CD14-positive monocyte (primary cell): ENCODE results near the gene PNMA8A. TPM values are rescaled to one million over a fixed set of nuclear protein-coding genes. Genes with fewer than 3 reads are reported as not detected.

Experiments used
- DNase-seq, 3 donors: peaks; one replicate each; pipeline ENCODE4 v3.0.0-alpha.2; 2011 to 2022
- H2AFZ ChIP-seq: 2 replicates; pipeline ENCODE4 v1.6.0; 2012; ENCODE audit warnings: mild to moderate bottlenecking, low read depth, low read length, inconsistent platforms; ENCODE audit not compliant: insufficient read depth, poor library complexity, severe bottlenecking
- H3K27ac ChIP-seq, 2 donors: 1 replicate in 1 of 2; 2 replicates in 1 of 2; pipeline ENCODE4 v1.5.1; 2012 to 2013; ENCODE audit warnings: low read length in 2 of 2, control low read depth in 1 of 2, inconsistent platforms in 1 of 2, low read depth in 1 of 2, mild to moderate bottlenecking in 1 of 2
- H3K27me3 ChIP-seq, 2 donors: one replicate each; pipeline versions ENCODE4 v1.6.0 to v1.6.1; 2011 to 2013; ENCODE audit warnings: low read length in 2 of 2; ENCODE audit not compliant: control insufficient read depth in 2 of 2, insufficient read depth in 2 of 2
- H3K36me3 ChIP-seq, 2 donors: replicated peaks in 1 of 2; 1 replicate in 1 of 2; 2 replicates in 1 of 2; pipeline versions ENCODE4 v1.5.1 to v1.6.1; 2012 to 2013; ENCODE audit warnings: low read length in 2 of 2, control low read depth in 1 of 2, inconsistent platforms in 1 of 2, mild to moderate bottlenecking in 1 of 2; ENCODE audit not compliant: insufficient read depth in 2 of 2, control insufficient read depth in 1 of 2
- H3K4me1 ChIP-seq, 2 donors: 1 replicate in 1 of 2; 2 replicates in 1 of 2; pipeline versions ENCODE4 v1.5.1 to v1.6.1; 2012 to 2013; ENCODE audit warnings: low read length in 2 of 2, control low read depth in 1 of 2, inconsistent platforms in 1 of 2, mild to moderate bottlenecking in 1 of 2, moderate library complexity in 1 of 2; ENCODE audit not compliant: insufficient read depth in 2 of 2, control insufficient read depth in 1 of 2
- H3K4me2 ChIP-seq: replicated peaks from 2 replicates; pipeline ENCODE3; 2012; ENCODE audit warnings: low read length, moderate library complexity, mild to moderate bottlenecking; ENCODE audit not compliant: poor library complexity, severe bottlenecking; ENCODE audit errors: extremely low read depth
- H3K4me3 ChIP-seq, 3 experiments: fragments of 200-600 bp in 1 of 3; sonication (generic) in 1 of 3; replicated peaks in 1 of 3; 1 replicate in 2 of 3; 2 replicates in 1 of 3; pipeline ENCODE4 v1.5.1; 2011 to 2013; ENCODE audit warnings: low read length in 3 of 3, mild to moderate bottlenecking in 3 of 3, control low read depth in 2 of 3, low read depth in 2 of 3, inconsistent platforms in 1 of 3, moderate library complexity in 1 of 3
- H3K79me2 ChIP-seq: 2 replicates; pipeline ENCODE4 v1.6.0; 2012; ENCODE audit warnings: mild to moderate bottlenecking, control low read depth, inconsistent platforms, low read length, moderate library complexity; ENCODE audit not compliant: insufficient read depth
- H3K9ac ChIP-seq: 2 replicates; pipeline ENCODE4 v1.6.0; 2017; ENCODE audit warnings: low read length, mild to moderate bottlenecking; ENCODE audit not compliant: insufficient read depth, poor library complexity, severe bottlenecking
- H3K9me3 ChIP-seq, 2 donors: replicated peaks in 1 of 2; 1 replicate in 1 of 2; 2 replicates in 1 of 2; pipeline versions ENCODE4 v1.5.1 to v1.6.1; 2012 to 2013; ENCODE audit warnings: low read length in 2 of 2, control low read depth in 1 of 2; ENCODE audit not compliant: control insufficient read depth in 1 of 2, insufficient read depth in 1 of 2
- H4K20me1 ChIP-seq: 2 replicates; pipeline ENCODE4 v1.6.0; 2012; ENCODE audit warnings: mild to moderate bottlenecking, low read length, control low read depth, moderate library complexity; ENCODE audit not compliant: insufficient read depth
- H3K27ac Mint-ChIP-seq, 7 donors: one replicate each; pipeline ENCODE4 v1.8.0; 2020; ENCODE audit warnings: mild to moderate bottlenecking in 7 of 7, mixed read lengths in 7 of 7, moderate library complexity in 6 of 7, inconsistent platforms in 2 of 7
- H3K27me3 Mint-ChIP-seq, 3 donors: one replicate each; pipeline ENCODE4 v1.8.0; 2021 to 2022; ENCODE audit warnings: low read depth in 3 of 3, mild to moderate bottlenecking in 3 of 3, mixed read lengths in 3 of 3, moderate library complexity in 3 of 3, inconsistent platforms in 1 of 3
- H3K36me3 Mint-ChIP-seq, 2 donors: one replicate each; pipeline ENCODE4 v1.8.0; 2020; ENCODE audit warnings: mixed read lengths in 2 of 2, inconsistent platforms in 1 of 2, mild to moderate bottlenecking in 1 of 2
- H3K4me1 Mint-ChIP-seq: one replicate; pipeline ENCODE4 v1.8.0; 2020; ENCODE audit warnings: mild to moderate bottlenecking, mixed read lengths
- H3K4me3 Mint-ChIP-seq, 2 donors: one replicate each; pipeline ENCODE4 v1.8.0; 2020; ENCODE audit warnings: mild to moderate bottlenecking in 2 of 2, mixed read lengths in 2 of 2, moderate library complexity in 1 of 2
- H3K9me3 Mint-ChIP-seq, 7 donors: one replicate each; pipeline ENCODE4 v1.8.0; 2020 to 2022; ENCODE audit warnings: mixed read lengths in 7 of 7, mild to moderate bottlenecking in 6 of 7, moderate library complexity in 6 of 7, inconsistent platforms in 2 of 7
- CTCF ChIP-seq: fragments of 200-600 bp; IDR thresholded peaks from one replicate; pipeline ENCODE4 v1.8.0; 2022; ENCODE audit warnings: antibody characterized with exemption, mild to moderate bottlenecking
- WGBS: methylation state at CpG from one replicate; pipeline ENCODE4 v1.1.5; 2013; ENCODE audit warnings: missing lambda C conversion rate; ENCODE audit not compliant: insufficient coverage; 5-methylcytosine and 5-hydroxymethylcytosine counted together
- intact Hi-C, 2 donors: fragments of 100-400 bp; cut with micrococcal nuclease; formaldehyde crosslinking; loops; one replicate each; pipeline versions ENCODE4 v1.15.0 to v1.15.1; 2023
- polyA plus RNA-seq, 3 donors: library from polyadenylated mRNA; depleted of rRNA in 1 of 3; unstranded in 2 of 3; stranded (reverse) in 1 of 3; fragments of 300-500 nt in 2 of 3; fragments of >200 nt in 1 of 3; fragmentation: Illumina TruSeq in 2 of 3; gene quantifications; 1 replicate in 2 of 3; 2 replicates in 1 of 3; pipeline ENCODE4 v1.2.3, GENCODE V29; 2012 to 2021

Gene PNMA8A
- polyA plus RNA-seq, 3 donors, result not detected

GRCh38 chr19:46420056-46420455 lies 51.3 kb downstream of the PNMA8A start:
- H3K27me3 Mint-ChIP-seq, result peaks cover 50 to 64% (median 51%) of the 10 kb centered on the region in 3 donors
- H3K9ac ChIP-seq, result no peak overlapping the region
- H3K4me1 Mint-ChIP-seq, result no peaks in the 10 kb centered on the region
- H3K9me3 Mint-ChIP-seq, result peaks cover 0 to 13% (median 2%) of the 10 kb centered on the region in 7 donors
- TF ChIP-seq CTCF, result no peak
- 86% methylated on average over 7 of the region's 7 CpGs for WGBS
- H3K9me3 ChIP-seq, result no peaks in the 10 kb centered on the region
- no peak overlapping the region for H3K4me3 ChIP-seq
- H3K27ac ChIP-seq, result no peak overlapping the region
- no peaks in the 10 kb centered on the region for H4K20me1 ChIP-seq
- H3K27me3 ChIP-seq, result peaks cover 11 to 37% of the 10 kb centered on the region in 2 donors
- intact Hi-C loops, result no loop called here
- H2AFZ ChIP-seq, result no peak overlapping the region
- no peak for DNase-seq
- H3K36me3 ChIP-seq, result no peaks in the 10 kb centered on the region
- H3K79me2 ChIP-seq, result no peaks in the 10 kb centered on the region
- H3K4me3 Mint-ChIP-seq, result no peak overlapping the region
- no peaks in the 10 kb centered on the region for H3K36me3 Mint-ChIP-seq
- H3K4me2 ChIP-seq, result no peak overlapping the region
- H3K4me1 ChIP-seq, result no peaks in the 10 kb centered on the region
- no peak overlapping the region for H3K27ac Mint-ChIP-seq

Other genes starting within 250 kb of the PNMA8A start
- not detected for gene IGFL1, start 241.8 kb downstream of the PNMA8A start, polyA plus RNA-seq
- gene HIF3A, start 174.5 kb downstream of the PNMA8A start, polyA plus RNA-seq, result not detected
- 10 to 100 TPM in 2 of 3 donors, 1 to 10 TPM in 1; 9.9 to 76.3 (median 12.6) TPM for gene PPP5C, start 124.5 kb downstream of the PNMA8A start, polyA plus RNA-seq
- gene CCDC8, start 58.0 kb downstream of the PNMA8A start, polyA plus RNA-seq, result not detected
- not detected for gene PNMA8C, start 42.6 kb downstream of the PNMA8A start, polyA plus RNA-seq
- gene PNMA8B, start 24.3 kb upstream of the PNMA8A start, polyA plus RNA-seq, result under 1 TPM in 2 of 3 donors, not detected in 1; 0.07 to 0.16 TPM
- gene CALM3, start 129.8 kb upstream of the PNMA8A start, polyA plus RNA-seq, result 100 to 1,000 TPM; 165 to 240 (median 177) TPM
- gene PTGIR, start 153.5 kb upstream of the PNMA8A start, polyA plus RNA-seq, result 10 to 100 TPM; 12.8 to 51.2 (median 14.1) TPM
- not detected for gene GNG8, start 164.6 kb upstream of the PNMA8A start, polyA plus RNA-seq
- under 1 TPM; 0.05 to 0.23 (median 0.09) TPM for gene DACT3, start 189.6 kb upstream of the PNMA8A start, polyA plus RNA-seq
- gene PRKD2, start 245.6 kb upstream of the PNMA8A start, polyA plus RNA-seq, result 10 to 100 TPM in 1 of 3 donors, 1 to 10 TPM in 2; 6.5 to 46.9 (median 8.1) TPM